ENCODE results near the gene OVOL2.
A peak's percentile ranks its signal among the peaks of the same experiment; 100 is the strongest.

DNA sequence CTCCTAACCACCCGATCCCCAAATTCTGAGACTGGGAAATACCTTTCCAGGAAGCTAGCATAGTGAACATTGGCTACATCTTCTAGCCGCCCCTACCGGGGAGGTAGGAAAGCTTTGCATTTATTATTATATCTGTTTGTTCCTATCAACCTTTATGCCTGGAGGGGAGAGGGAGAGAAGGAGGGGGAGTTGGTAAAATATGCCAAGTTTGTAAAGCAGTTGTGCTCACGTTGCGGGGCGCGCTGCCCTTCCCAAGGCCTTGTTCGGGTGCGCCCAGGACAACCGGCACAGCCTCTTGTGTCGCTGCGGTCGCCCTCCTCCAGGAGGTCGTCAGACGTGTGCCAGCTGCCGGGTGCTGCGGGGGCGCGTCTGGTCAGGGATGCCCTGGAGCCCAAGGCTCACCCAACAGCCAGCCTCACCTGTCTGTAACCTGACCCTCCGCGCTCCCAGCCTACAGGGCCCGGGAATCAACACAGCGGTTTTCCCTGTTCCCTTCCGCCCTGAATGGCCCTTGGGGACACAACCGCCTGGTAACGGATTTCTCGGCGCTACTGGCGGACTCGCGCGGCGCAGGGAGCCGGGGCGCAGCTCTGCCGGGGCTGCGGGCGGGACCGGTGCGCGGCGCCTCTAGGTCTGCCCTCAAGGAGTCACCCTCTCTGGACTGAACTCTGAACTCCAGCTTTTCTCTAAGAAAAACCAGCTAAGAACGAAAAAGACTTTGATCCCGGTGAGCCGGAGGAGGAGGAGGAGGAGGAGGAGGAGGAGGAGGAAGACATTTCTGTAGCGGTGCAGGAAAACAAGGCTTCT lies 1.1 kb upstream of the OVOL2 start:
- TF ChIP-seq JUN (IDR thresholded peaks at IDR 0.05; ENCODE audit: low read depth, low read length), result no peak
- peak; percentile 44; the same call in 1 of the 2 replicates for TF ChIP-seq TAF1 (IDR thresholded peaks at IDR 0.05; ENCODE audit: low read depth, low read length)
- TF ChIP-seq SUZ12 (IDR thresholded peaks at IDR 0.05; ENCODE audit: low read length), result no peak
